Measurements from ENCODE around the gene ARHGAP10.

The ARHGAP10 gene, protein sequence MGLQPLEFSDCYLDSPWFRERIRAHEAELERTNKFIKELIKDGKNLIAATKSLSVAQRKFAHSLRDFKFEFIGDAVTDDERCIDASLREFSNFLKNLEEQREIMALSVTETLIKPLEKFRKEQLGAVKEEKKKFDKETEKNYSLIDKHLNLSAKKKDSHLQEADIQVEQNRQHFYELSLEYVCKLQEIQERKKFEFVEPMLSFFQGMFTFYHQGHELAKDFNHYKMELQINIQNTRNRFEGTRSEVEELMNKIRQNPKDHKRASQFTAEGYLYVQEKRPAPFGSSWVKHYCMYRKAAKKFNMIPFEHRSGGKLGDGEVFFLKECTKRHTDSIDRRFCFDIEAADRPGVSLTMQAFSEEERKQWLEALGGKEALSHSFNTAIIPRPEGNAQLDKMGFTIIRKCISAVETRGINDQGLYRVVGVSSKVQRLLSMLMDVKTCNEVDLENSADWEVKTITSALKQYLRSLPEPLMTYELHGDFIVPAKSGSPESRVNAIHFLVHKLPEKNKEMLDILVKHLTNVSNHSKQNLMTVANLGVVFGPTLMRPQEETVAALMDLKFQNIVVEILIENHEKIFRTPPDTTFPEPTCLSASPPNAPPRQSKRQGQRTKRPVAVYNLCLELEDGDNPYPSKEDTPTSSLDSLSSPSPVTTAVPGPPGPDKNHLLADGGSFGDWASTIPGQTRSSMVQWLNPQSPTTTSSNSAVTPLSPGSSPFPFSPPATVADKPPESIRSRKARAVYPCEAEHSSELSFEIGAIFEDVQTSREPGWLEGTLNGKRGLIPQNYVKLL

DNA sequence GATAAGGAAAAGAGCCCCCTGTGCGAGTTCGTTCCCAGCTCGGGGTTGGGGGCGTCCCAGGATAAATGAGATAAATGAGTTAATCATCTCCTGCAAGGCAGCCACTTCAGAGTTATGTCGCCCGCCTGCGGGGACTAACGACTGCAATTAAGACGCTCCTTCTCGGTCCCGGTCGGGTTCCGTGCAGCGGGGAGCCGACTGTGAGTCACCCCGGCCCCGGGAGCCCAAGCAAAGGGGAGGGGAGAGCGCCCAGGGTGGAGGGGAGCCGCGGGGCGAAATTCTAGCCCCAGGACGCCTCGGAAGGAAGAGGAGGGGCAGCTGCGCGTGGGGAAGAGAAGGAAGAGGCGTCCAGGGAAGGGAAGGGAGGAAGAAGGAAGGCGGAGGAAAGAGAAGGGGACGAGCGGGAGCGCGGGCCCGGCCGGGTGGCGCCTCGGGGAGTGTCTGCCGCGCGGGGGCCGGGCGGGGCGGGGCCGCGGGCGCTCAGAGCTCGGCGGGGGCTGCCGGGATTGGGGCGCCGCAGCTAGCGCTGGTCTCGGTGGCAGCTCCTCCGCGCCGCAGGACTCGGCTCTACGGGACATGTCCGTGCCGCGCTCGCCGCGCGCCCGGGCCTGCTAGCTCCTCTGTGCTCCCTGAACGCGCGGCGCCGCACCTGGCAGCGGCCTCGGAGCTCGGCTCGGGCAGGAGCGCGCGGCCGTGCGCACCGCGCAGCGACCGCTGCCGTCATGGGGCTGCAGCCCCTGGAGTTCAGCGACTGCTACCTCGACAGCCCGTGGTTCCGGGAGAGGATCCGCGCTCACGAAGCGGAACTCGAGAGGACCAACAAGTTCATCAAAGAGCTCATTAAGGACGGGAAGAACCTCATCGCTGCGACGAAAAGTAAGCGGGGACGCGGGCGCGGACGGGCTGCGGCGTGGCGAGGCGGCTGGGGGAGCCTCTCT lies at the start of gene ARHGAP10:
Gene ARHGAP10, plus strand, starts transcription at position 509 of the 938 bp plus-strand sequence. Its CDS starts 214 bp downstream, at position 723.
- H3K9ac ChIP-seq (ENCODE audit: low read depth, low read length): peak within 1 kb of the TSS; percentile 49
- peak within 1 kb of the TSS; percentile 77 for H2AFZ ChIP-seq (ENCODE audit: low read depth, low read length)
- peaks cover 60% of the 10 kb centered on the region for H3K27me3 ChIP-seq (ENCODE audit: insufficient read depth, low read length, poor library complexity)
- peak; percentile 79 for ATAC-seq (ENCODE audit: insufficient read depth, low read depth)
- peak within 1 kb of the TSS; percentile 99 for H3K4me2 ChIP-seq (ENCODE audit: insufficient read depth, low read length)
- H3K4me1 ChIP-seq (ENCODE audit: insufficient read depth, low read length): peaks cover 18% of the 10 kb centered on the region
- TF ChIP-seq, protein P1, sequence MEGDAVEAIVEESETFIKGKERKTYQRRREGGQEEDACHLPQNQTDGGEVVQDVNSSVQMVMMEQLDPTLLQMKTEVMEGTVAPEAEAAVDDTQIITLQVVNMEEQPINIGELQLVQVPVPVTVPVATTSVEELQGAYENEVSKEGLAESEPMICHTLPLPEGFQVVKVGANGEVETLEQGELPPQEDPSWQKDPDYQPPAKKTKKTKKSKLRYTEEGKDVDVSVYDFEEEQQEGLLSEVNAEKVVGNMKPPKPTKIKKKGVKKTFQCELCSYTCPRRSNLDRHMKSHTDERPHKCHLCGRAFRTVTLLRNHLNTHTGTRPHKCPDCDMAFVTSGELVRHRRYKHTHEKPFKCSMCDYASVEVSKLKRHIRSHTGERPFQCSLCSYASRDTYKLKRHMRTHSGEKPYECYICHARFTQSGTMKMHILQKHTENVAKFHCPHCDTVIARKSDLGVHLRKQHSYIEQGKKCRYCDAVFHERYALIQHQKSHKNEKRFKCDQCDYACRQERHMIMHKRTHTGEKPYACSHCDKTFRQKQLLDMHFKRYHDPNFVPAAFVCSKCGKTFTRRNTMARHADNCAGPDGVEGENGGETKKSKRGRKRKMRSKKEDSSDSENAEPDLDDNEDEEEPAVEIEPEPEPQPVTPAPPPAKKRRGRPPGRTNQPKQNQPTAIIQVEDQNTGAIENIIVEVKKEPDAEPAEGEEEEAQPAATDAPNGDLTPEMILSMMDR (IDR thresholded peaks at IDR 0.05; ENCODE audit: borderline replicate concordance, extremely low read depth, low read length, poor library complexity, severe bottlenecking): no peak
- no peak for TF ChIP-seq EZH2 (IDR thresholded peaks at IDR 0.05; ENCODE audit: borderline replicate concordance, low read depth, low read length, severe bottlenecking)
- H3K4me3 ChIP-seq (ENCODE audit: low read depth in 1 of 2, low read length in 2 of 2): peak within 1 kb of the TSS; percentile 38 to 78; a peak in 3 of 4 replicates
- no peak within 1 kb of the TSS for H3K27ac ChIP-seq (ENCODE audit: low read length)
- H3K79me2 ChIP-seq (ENCODE audit: insufficient read depth, low read length): no peaks in the 10 kb centered on the region
- H4K20me1 ChIP-seq (ENCODE audit: insufficient read depth, low read length): peaks cover 7% of the 10 kb centered on the region; the same call in 1 of the 2 replicates
- peak; percentile 48 for DNase-seq
- no peaks in the 10 kb centered on the region for H3K36me3 ChIP-seq (ENCODE audit: insufficient read depth, low read length)
- no peaks in the 10 kb centered on the region for H3K9me3 ChIP-seq (ENCODE audit: insufficient read depth, low read length, severe bottlenecking)

DNA sequence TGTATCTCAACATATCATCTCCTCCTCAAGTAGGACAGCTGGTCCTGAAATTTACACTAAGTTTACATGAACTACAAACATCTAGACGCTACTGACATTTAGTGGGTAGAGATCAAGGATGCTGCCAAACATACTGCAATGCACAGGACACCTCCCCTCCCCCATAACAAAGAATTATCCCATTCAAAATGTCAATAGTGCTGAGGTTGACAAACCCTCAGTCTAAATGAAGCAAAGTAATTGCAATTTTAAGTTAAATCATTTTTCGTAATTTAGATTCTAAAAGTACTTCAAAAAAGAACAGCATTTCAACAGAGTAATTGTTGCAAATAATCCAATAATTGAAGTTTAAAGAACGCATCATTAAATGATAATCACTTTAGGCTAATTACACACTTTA lies 49.1 kb upstream of the ARHGAP10 start:
- Histone ChIP-seq H3K4me2 (ENCODE audit: insufficient read depth, low read length) (peak overlapping the region; percentile 94), H3K9me3 (ENCODE audit: insufficient read depth, low read length, severe bottlenecking) (no peaks in the 10 kb centered on the region), H3K9ac (ENCODE audit: low read depth, low read length) (peak overlapping the region; percentile 95), H4K20me1 (ENCODE audit: insufficient read depth, low read length) (peaks cover 4% of the 10 kb centered on the region; the same call in 1 of the 2 replicates), H3K4me1 (ENCODE audit: insufficient read depth, low read length) (peaks cover 22% of the 10 kb centered on the region), H3K4me3 (ENCODE audit: low read depth in 1 of 2, low read length in 2 of 2) (peak overlapping the region; percentile 96 to 98; a peak in 3 of 4 replicates), H3K27me3 (ENCODE audit: insufficient read depth, low read length, poor library complexity) (no peaks in the 10 kb centered on the region), H3K36me3 (ENCODE audit: insufficient read depth, low read length) (peaks cover 15% of the 10 kb centered on the region), H3K79me2 (ENCODE audit: insufficient read depth, low read length) (peaks cover 39% of the 10 kb centered on the region), H2AFZ (ENCODE audit: low read depth, low read length) (peak overlapping the region; percentile 100), H3K27ac (ENCODE audit: low read length) (no peak overlapping the region; the same call in 1 of the 2 replicates)
- no peak for ATAC-seq (ENCODE audit: insufficient read depth, low read depth)
- no peak for DNase-seq
- TF ChIP-seq, protein P1 (IDR thresholded peaks at IDR 0.05; ENCODE audit: borderline replicate concordance, extremely low read depth, low read length, poor library complexity, severe bottlenecking): no peak
- TF ChIP-seq EZH2 (IDR thresholded peaks at IDR 0.05; ENCODE audit: borderline replicate concordance, low read depth, low read length, severe bottlenecking): no peak

DNA sequence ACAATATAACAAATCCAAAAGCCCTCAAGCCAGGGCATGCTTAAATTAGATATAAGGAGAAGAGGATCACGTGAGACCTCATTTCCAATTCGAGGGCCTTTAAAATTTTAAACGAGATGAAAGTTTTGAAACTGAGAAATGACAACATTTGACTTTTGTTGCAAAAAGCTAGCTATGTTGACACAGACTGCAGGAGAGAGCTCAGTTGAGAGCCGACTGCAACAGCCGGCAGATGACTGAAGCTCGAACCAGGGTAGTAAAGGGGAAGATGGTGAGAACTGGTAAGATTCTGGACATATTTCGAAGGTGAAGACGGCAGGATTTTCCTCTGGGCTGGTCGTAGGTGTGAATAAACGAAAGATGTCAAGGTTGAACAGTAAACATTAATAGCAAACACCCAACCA lies 48.7 kb upstream of the ARHGAP10 start:
- no peaks in the 10 kb centered on the region for H3K27me3 ChIP-seq (ENCODE audit: insufficient read depth, low read length, poor library complexity)
- H3K79me2 ChIP-seq (ENCODE audit: insufficient read depth, low read length): peaks cover 36% of the 10 kb centered on the region
- peak overlapping the region; percentile 94 for H3K4me2 ChIP-seq (ENCODE audit: insufficient read depth, low read length)
- H3K9me3 ChIP-seq (ENCODE audit: insufficient read depth, low read length, severe bottlenecking): no peaks in the 10 kb centered on the region
- peaks cover 4% of the 10 kb centered on the region; the same call in 1 of the 2 replicates for H4K20me1 ChIP-seq (ENCODE audit: insufficient read depth, low read length)
- H3K36me3 ChIP-seq (ENCODE audit: insufficient read depth, low read length): peaks cover 14% of the 10 kb centered on the region
- H2AFZ ChIP-seq (ENCODE audit: low read depth, low read length): peak overlapping the region; percentile 100
- H3K4me3 ChIP-seq (ENCODE audit: low read depth in 1 of 2, low read length in 2 of 2): peak overlapping the region; percentile 96 to 98
- H3K4me1 ChIP-seq (ENCODE audit: insufficient read depth, low read length): peaks cover 24% of the 10 kb centered on the region
- TF ChIP-seq EZH2 (IDR thresholded peaks at IDR 0.05; ENCODE audit: borderline replicate concordance, low read depth, low read length, severe bottlenecking): no peak
- peak overlapping the region; percentile 95 for H3K9ac ChIP-seq (ENCODE audit: low read depth, low read length)
- peak overlapping the region; percentile 90 for H3K27ac ChIP-seq (ENCODE audit: low read length)
- DNase-seq: peak; percentile 23
- peak; percentile 21; the same call in 1 of the 3 replicates for ATAC-seq (ENCODE audit: insufficient read depth, low read depth)

Measured in DND-41 (cell line).